ENCODE results near the gene SLC12A7. TPM values are rescaled to one million over a fixed set of nuclear protein-coding genes. Genes with fewer than 3 reads are reported as not detected.

SLC12A7 gene
- total RNA-seq, 1 experiment from 2014 or later: 30.8 TPM

DNA sequence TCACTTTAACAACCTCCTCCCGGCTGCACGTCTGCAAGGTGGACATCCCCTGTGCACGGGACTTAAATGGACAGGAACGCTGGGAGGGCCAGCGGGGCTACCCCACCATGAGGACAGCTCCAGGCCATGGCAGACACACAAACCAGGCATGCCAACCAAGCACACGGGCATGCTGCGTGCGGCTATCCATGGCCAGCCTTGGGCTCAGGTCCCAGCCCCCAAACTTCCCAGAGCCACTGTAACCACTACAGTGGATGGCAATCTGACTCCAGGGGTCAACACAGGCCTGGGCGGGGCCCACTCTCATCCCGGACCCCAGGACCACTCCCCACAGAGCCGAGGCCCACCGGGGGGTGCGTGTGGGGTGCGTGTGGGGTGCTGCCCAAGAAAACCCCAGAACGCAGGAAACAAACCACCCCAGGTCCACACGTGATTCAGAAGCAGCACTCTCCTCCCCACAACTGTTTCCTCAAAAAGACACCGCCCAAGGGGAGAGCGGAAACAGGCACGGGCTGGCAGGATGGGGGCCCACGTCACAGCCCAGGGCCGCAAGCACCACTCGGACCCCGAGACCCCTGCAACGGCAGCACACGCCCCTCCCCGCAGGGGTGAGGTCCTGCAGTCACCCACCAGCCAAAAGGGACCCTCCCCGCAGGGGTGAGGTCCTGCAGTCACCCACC lies 7.4 kb downstream of the SLC12A7 start:
- H3K4me3 Mint-ChIP-seq: no peak overlapping the region
- no peak for DNase-seq
- Histone ChIP-seq H2BK20ac (ENCODE audit: low read depth, low read length, poor library complexity, severe bottlenecking) (no peak overlapping the region), H4K91ac (ENCODE audit: insufficient read length, low read depth, low read length) (no peak overlapping the region), H3K9ac (ENCODE audit: extremely low read depth, insufficient read length, low read length) (no peak overlapping the region), H3K9me3 (ENCODE audit: control insufficient read depth, low read depth, low read length) (no peaks in the 10 kb centered on the region), H3K23ac (ENCODE audit: insufficient read length, low read depth, low read length) (no peak overlapping the region), H3K18ac (ENCODE audit: insufficient read length, low read depth, low read length) (no peak overlapping the region), H2BK5ac (ENCODE audit: insufficient read length, low read length) (no peak overlapping the region), H4K5ac (ENCODE audit: insufficient read length, low read depth, low read length) (no peak overlapping the region), H3K56ac (ENCODE audit: insufficient read length, low read depth, low read length) (no peak overlapping the region), H3K4me2 (ENCODE audit: insufficient read depth, insufficient read length, low read length) (no peak overlapping the region), H3K79me2 (ENCODE audit: insufficient read depth, low read length) (peaks cover 3% of the 10 kb centered on the region; the same call in 1 of the 2 replicates), H4K20me1 (ENCODE audit: control insufficient read depth, insufficient read depth, insufficient read length) (peaks cover 3% of the 10 kb centered on the region), H2BK12ac (ENCODE audit: insufficient read length, low read depth, low read length) (no peak overlapping the region), H3K79me1 (ENCODE audit: insufficient read depth, low read depth, low read length, poor library complexity, severe bottlenecking) (peaks cover 3% of the 10 kb centered on the region), H2AK5ac (ENCODE audit: insufficient read length, low read length) (no peak overlapping the region), H2BK120ac (ENCODE audit: low read depth, low read length, poor library complexity, severe bottlenecking) (no peak overlapping the region), H3K14ac (ENCODE audit: insufficient read depth, low read length) (peak overlapping the region; percentile 53), H3K23me2 (ENCODE audit: insufficient read length, low read depth, low read length, poor library complexity, severe bottlenecking) (no peaks in the 10 kb centered on the region), H3T11ph (ENCODE audit: low read length) (no peak overlapping the region), H2AFZ (ENCODE audit: low read length) (no peak overlapping the region), H3K4ac (ENCODE audit: low read depth, low read length) (no peak overlapping the region), H3K27ac (ENCODE audit: insufficient read length, low read depth, low read length) (no peak overlapping the region), H4K8ac (replicated peaks; ENCODE audit: insufficient read length, low read depth, low read length) (no peak overlapping the region), H2BK15ac (ENCODE audit: low read depth, low read length) (no peak overlapping the region), H3K4me1 (ENCODE audit: insufficient read depth, low read length) (peaks cover 12% of the 10 kb centered on the region; the same call in 1 of the 2 replicates), H3K27me3 (ENCODE audit: insufficient read depth, low read length) (no peaks in the 10 kb centered on the region)
- TF ChIP-seq, protein P1, sequence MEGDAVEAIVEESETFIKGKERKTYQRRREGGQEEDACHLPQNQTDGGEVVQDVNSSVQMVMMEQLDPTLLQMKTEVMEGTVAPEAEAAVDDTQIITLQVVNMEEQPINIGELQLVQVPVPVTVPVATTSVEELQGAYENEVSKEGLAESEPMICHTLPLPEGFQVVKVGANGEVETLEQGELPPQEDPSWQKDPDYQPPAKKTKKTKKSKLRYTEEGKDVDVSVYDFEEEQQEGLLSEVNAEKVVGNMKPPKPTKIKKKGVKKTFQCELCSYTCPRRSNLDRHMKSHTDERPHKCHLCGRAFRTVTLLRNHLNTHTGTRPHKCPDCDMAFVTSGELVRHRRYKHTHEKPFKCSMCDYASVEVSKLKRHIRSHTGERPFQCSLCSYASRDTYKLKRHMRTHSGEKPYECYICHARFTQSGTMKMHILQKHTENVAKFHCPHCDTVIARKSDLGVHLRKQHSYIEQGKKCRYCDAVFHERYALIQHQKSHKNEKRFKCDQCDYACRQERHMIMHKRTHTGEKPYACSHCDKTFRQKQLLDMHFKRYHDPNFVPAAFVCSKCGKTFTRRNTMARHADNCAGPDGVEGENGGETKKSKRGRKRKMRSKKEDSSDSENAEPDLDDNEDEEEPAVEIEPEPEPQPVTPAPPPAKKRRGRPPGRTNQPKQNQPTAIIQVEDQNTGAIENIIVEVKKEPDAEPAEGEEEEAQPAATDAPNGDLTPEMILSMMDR (conservative IDR thresholded peaks at IDR 0.05): no peak
- no CpG with 5 or more reads among the region's 27 CpGs for WGBS (ENCODE audit: extremely low coverage, insufficient read length, low lambda C conversion rate)
- peaks cover 3% of the 10 kb centered on the region; the same call in 1 of the 2 replicates for H3K27me3 Mint-ChIP-seq (ENCODE audit: low read depth)
- peaks cover 0 to 6% (median 0%) of the 10 kb centered on the region in 3 experiments; a peak in 2 of 7 replicates for H3K36me3 Mint-ChIP-seq (ENCODE audit: insufficient read depth in 1 of 3, low read depth in 3 of 3)
- no peaks in the 10 kb centered on the region for H3K9me3 Mint-ChIP-seq
- H3K4me1 Mint-ChIP-seq: peaks cover 57 to 83% of the 10 kb centered on the region in 2 experiments
- H3K27ac Mint-ChIP-seq: no peak overlapping the region

Data from H9 (cell line).